H1 (cell line): Measurements from ENCODE around the gene KCNK4. TPM values are rescaled to one million over a fixed set of nuclear protein-coding genes. Genes with fewer than 3 reads are reported as not detected.

Source experiments
- CTCF ChIA-PET: fragments of 300-600 bp; sonication (Branson Sonifier 250); formaldehyde crosslinking; loops from one replicate; lab custom pipeline; 2021; ENCODE audit not compliant: partially characterized antibody; lab: Charles Lee
- POLR2A ChIA-PET: fragments of 300-600 bp; sonication (Branson Sonifier 250); formaldehyde crosslinking; loops from one replicate; lab custom pipeline; 2021; ENCODE audit warnings: inconsistent platforms; ENCODE audit not compliant: partially characterized antibody; lab: Charles Lee
- DNase-seq, 2 experiments: peaks; one replicate each; pipeline versions ENCODE4 v3.0.0 to v3.0.0-alpha.2; 2010 to 2022; ENCODE audit warnings: low spot score in 2 of 2, low read depth in 1 of 2, mixed read lengths in 1 of 2
- FAIRE-seq: peaks from 2 replicates; lab custom pipeline; 2011; peaks lifted over from hg19 to GRCh38; lab: Jason Lieb, UNC
- H2AFZ ChIP-seq: 2 replicates; pipeline ENCODE4 v1.8.1; 2012; ENCODE audit warnings: low read length, inconsistent platforms
- H2AK5ac ChIP-seq: 2 replicates; pipeline ENCODE4 v1.6.1; 2013; ENCODE audit warnings: low read depth, low read length
- H2BK120ac ChIP-seq: replicated peaks from 2 replicates; pipeline ENCODE3; 2013; ENCODE audit warnings: low read depth, low read length, inconsistent platforms
- H2BK12ac ChIP-seq: 2 replicates; pipeline ENCODE4 v1.6.1; 2013; ENCODE audit warnings: low read depth, low read length
- H2BK15ac ChIP-seq: 2 replicates; pipeline ENCODE4 v1.6.1; 2013; ENCODE audit warnings: low read length
- H2BK20ac ChIP-seq: 2 replicates; pipeline ENCODE4 v1.6.1; 2013; ENCODE audit warnings: low read length
- H2BK5ac ChIP-seq: 2 replicates; pipeline ENCODE4 v1.6.1; 2013; ENCODE audit warnings: low read depth, low read length
- H3K14ac ChIP-seq: 2 replicates; pipeline ENCODE4 v1.6.1; 2013; ENCODE audit warnings: inconsistent platforms; ENCODE audit not compliant: insufficient read length
- H3K18ac ChIP-seq: 2 replicates; pipeline ENCODE4 v1.6.1; 2013; ENCODE audit warnings: low read length; ENCODE audit errors: extremely low read depth
- H3K23ac ChIP-seq: 2 replicates; pipeline ENCODE4 v1.6.1; 2013; ENCODE audit warnings: inconsistent platforms; ENCODE audit not compliant: insufficient read length
- H3K23me2 ChIP-seq: 2 replicates; pipeline ENCODE4 v1.6.1; 2013; ENCODE audit warnings: low read depth, low read length
- H3K27ac ChIP-seq: 2 replicates; pipeline ENCODE4 v1.6.1; 2011; ENCODE audit warnings: low read depth, low read length, inconsistent platforms
- H3K27me3 ChIP-seq, 4 experiments: replicated peaks in 1 of 4; 1 replicate in 1 of 4; 2 replicates in 3 of 4; pipeline versions ENCODE4 v1.6.1 to v1.8.1; 2011 to 2013; ENCODE audit warnings: low read length in 3 of 4, mild to moderate bottlenecking in 3 of 4, inconsistent platforms in 2 of 4, mixed read lengths in 2 of 4, moderate library complexity in 1 of 4; ENCODE audit not compliant: control insufficient read depth in 3 of 4, insufficient read depth in 3 of 4; ENCODE audit errors: extremely low read depth in 1 of 4
- H3K36me3 ChIP-seq, 4 experiments: 2 replicates each; pipeline versions ENCODE4 v1.6.1 to v1.8.1; 2011 to 2013; ENCODE audit warnings: mild to moderate bottlenecking in 4 of 4, low read length in 3 of 4, moderate library complexity in 2 of 4, control low read depth in 1 of 4, inconsistent platforms in 1 of 4; ENCODE audit not compliant: insufficient read depth in 4 of 4, control insufficient read depth in 2 of 4
- H3K4ac ChIP-seq: replicated peaks from 2 replicates; pipeline ENCODE3; 2013; ENCODE audit warnings: low read length, low read depth, mixed read lengths, inconsistent platforms; ENCODE audit not compliant: insufficient read length
- H3K4me1 ChIP-seq, 4 experiments: replicated peaks in 1 of 4; 1 replicate in 1 of 4; 2 replicates in 3 of 4; pipeline versions ENCODE4 v1.6.1 to v1.8.1; 2011 to 2013; ENCODE audit warnings: low read length in 3 of 4, inconsistent platforms in 2 of 4, mixed read lengths in 1 of 4; ENCODE audit not compliant: insufficient read depth in 4 of 4, control insufficient read depth in 3 of 4
- H3K4me2 ChIP-seq, 2 experiments: 2 replicates each; pipeline versions ENCODE4 v1.6.1 to v1.8.1; 2011 to 2013; ENCODE audit warnings: low read depth in 2 of 2, low read length in 2 of 2, control low read depth in 1 of 2, inconsistent platforms in 1 of 2, mild to moderate bottlenecking in 1 of 2; ENCODE audit not compliant: insufficient read depth in 1 of 2
- H3K4me3 ChIP-seq, 4 experiments: fragments of 200-600, 300-600 bp in 1 of 4; sonication (generic), shearing (Covaris generic), sonication (Bioruptor Twin) in 1 of 4; 2 replicates each; pipeline versions ENCODE4 v1.5.1 to v1.8.1; 2011 to 2016; ENCODE audit warnings: low read length in 4 of 4, low read depth in 3 of 4, control low read depth in 2 of 4, inconsistent platforms in 2 of 4, mild to moderate bottlenecking in 2 of 4, mixed read lengths in 1 of 4, moderate library complexity in 1 of 4; ENCODE audit not compliant: insufficient read depth in 2 of 4; ENCODE audit errors: extremely low read depth in 1 of 4
- H3K56ac ChIP-seq: replicated peaks from 2 replicates; pipeline ENCODE3; 2013; ENCODE audit warnings: low read depth, mild to moderate bottlenecking, mixed read lengths, low read length, inconsistent platforms; ENCODE audit not compliant: insufficient read length
- H3K79me1 ChIP-seq: 2 replicates; pipeline ENCODE4 v1.6.1; 2013; ENCODE audit warnings: low read depth, low read length, control low read depth
- H3K79me2 ChIP-seq, 2 experiments: 2 replicates each; pipeline versions ENCODE4 v1.6.1 to v1.8.1; 2012 to 2013; ENCODE audit warnings: low read length in 2 of 2, mild to moderate bottlenecking in 2 of 2, inconsistent platforms in 1 of 2; ENCODE audit not compliant: insufficient read depth in 2 of 2, control insufficient read depth in 1 of 2
- H3K9ac ChIP-seq, 4 experiments: replicated peaks in 1 of 4; 1 replicate in 1 of 4; 2 replicates in 3 of 4; pipeline versions ENCODE4 v1.6.1 to v1.8.1; 2011 to 2013; ENCODE audit warnings: low read depth in 3 of 4, low read length in 3 of 4, control low read depth in 2 of 4, mild to moderate bottlenecking in 2 of 4, moderate library complexity in 2 of 4, inconsistent platforms in 1 of 4; ENCODE audit errors: extremely low read depth in 1 of 4
- H3K9me3 ChIP-seq, 2 experiments: 2 replicates each; pipeline versions ENCODE4 v1.6.1 to v1.8.1; 2012 to 2013; ENCODE audit warnings: mild to moderate bottlenecking in 2 of 2, moderate library complexity in 2 of 2, control low read depth in 1 of 2, inconsistent platforms in 1 of 2, low read depth in 1 of 2, low read length in 1 of 2, mixed read lengths in 1 of 2; ENCODE audit not compliant: insufficient read depth in 2 of 2
- H4K20me1 ChIP-seq, 2 experiments: replicated peaks in 1 of 2; 2 replicates each; pipeline versions ENCODE3 to v1.8.1; 2011 to 2013; ENCODE audit warnings: inconsistent platforms in 2 of 2, low read length in 2 of 2, mild to moderate bottlenecking in 1 of 2; ENCODE audit not compliant: insufficient read depth in 2 of 2, control insufficient read depth in 1 of 2
- H4K5ac ChIP-seq: 2 replicates; pipeline ENCODE4 v1.6.1; 2013; ENCODE audit warnings: low read length, low read depth, mixed read lengths, inconsistent platforms; ENCODE audit not compliant: insufficient read length
- H4K8ac ChIP-seq: 2 replicates; pipeline ENCODE4 v1.8.0; 2013; ENCODE audit warnings: mild to moderate bottlenecking, moderate library complexity, low read length, inconsistent platforms; ENCODE audit not compliant: insufficient read depth; ENCODE audit errors: extremely low read depth
- H4K91ac ChIP-seq: replicated peaks from 2 replicates; pipeline ENCODE3; 2013; ENCODE audit warnings: low read length, mixed read lengths, inconsistent platforms; ENCODE audit not compliant: insufficient read length
- CTBP2 ChIP-seq: IDR thresholded peaks from 2 replicates; pipeline ENCODE4 v1.7.0; 2011; ENCODE audit warnings: borderline replicate concordance, mild to moderate bottlenecking, moderate library complexity, mixed read lengths, low read length; ENCODE audit not compliant: insufficient read depth, insufficient read length
- WGBS, 2 experiments: shearing (Covaris generic) in 1 of 2; methylation state at CpG; one replicate each; pipeline versions ENCODE4 v1.1.6 to v1.1.7; 2013 to 2015; ENCODE audit warnings: low lambda C conversion rate in 2 of 2, mixed read lengths in 2 of 2, inconsistent platforms in 1 of 2, low coverage in 1 of 2, missing lambda C conversion rate in 1 of 2; ENCODE audit not compliant: insufficient replicate concordance in 2 of 2, insufficient coverage in 1 of 2, insufficient read length in 1 of 2; ENCODE audit errors: extremely low coverage in 1 of 2, missing lambda C conversion rate in 1 of 2; 5-methylcytosine and 5-hydroxymethylcytosine counted together
- polyA plus RNA-seq, 7 experiments: library from polyadenylated mRNA; depleted of rRNA in 3 of 7; stranded (reverse) in 5 of 7; unstranded in 2 of 7; fragments of >200 nt in 5 of 7; fragments of 200-250 nt in 2 of 7; gene quantifications; 1 replicate in 5 of 7; 2 replicates in 1 of 7; 4 replicates in 1 of 7; pipeline versions ENCODE4 v1.2.1 to v1.2.3, GENCODE V29; 2011 to 2013; ENCODE audit warnings: missing spikeins in 2 of 7, mixed read lengths in 2 of 7
- total RNA-seq: library from RNA; stranded (reverse); fragmentation: NEBNext Ultra II Directional; extraction: Animal tissue kit (Norgen Biotek cat#: 25700); gene quantifications from 2 replicates; pipeline ENCODE4 v1.2.1, GENCODE V29; 2021
- TF ChIP-seq, protein P1 (sequence below): IDR thresholded peaks from 2 replicates; pipeline ENCODE4 v1.6.1; 2011; ENCODE audit warnings: low read depth, mild to moderate bottlenecking, low read length; ENCODE audit not compliant: insufficient read depth

The KCNK4 gene
- total and polyA plus RNA-seq, 2 of the 8 experiments (the other 6 are each of a cell fraction or from before 2014, with no cell fraction given): 0.19 TPM; not detected in 1

DNA sequence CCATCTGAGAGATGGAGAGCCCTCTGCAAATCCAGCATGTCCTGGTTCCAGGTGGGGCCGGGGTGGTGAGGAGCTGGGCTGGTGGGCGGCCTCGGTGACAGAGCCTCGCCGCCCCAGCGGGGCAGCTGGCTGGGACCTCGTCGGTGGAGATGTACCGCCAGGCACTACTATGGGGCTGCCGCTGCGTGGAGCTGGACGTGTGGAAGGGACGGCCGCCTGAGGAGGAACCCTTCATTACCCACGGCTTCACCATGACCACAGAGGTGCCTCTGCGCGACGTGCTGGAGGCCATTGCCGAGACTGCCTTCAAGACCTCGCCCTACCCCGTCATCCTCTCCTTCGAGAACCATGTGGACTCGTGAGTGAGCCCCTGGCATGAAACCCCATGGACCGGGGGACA lies 32.7 kb upstream of the KCNK4 start:
- H4K5ac ChIP-seq: no peak overlapping the region
- H3K4ac ChIP-seq: no peak overlapping the region
- ChIA-PET POLR2A (interaction anchor here (0.8 to 7.1 kb wide), 8 partner anchors 8 to 53 kb away, joined by 3 to 101 read pairs (median 4); partner anchors contain the start of gene PPP1R14B), CTCF (interaction anchor here (1.0 to 5.9 kb wide), 4 partner anchors 7 to 82 kb away, joined by 3 to 62 read pairs (median 8); no protein-coding TSS in a partner anchor)
- H3K18ac ChIP-seq: no peak overlapping the region
- peaks cover 0 to 2% (median 0%) of the 10 kb centered on the region in 4 experiments; a peak in 4 of 7 replicates for H3K4me1 ChIP-seq
- no peak overlapping the region for H2BK12ac ChIP-seq
- H2BK5ac ChIP-seq: no peak overlapping the region
- H3K36me3 ChIP-seq: peaks cover 21 to 79% (median 42%) of the 10 kb centered on the region in 4 experiments
- H2AFZ ChIP-seq: no peak overlapping the region
- H2BK15ac ChIP-seq: no peak overlapping the region
- FAIRE-seq (no peak), DNase-seq (no peak)
- no peak overlapping the region for H2BK20ac ChIP-seq
- H3K23ac ChIP-seq: no peak overlapping the region
- H3K9me3 ChIP-seq: no peaks in the 10 kb centered on the region
- no peak overlapping the region for H3K9ac ChIP-seq
- no peaks in the 10 kb centered on the region for H3K27me3 ChIP-seq
- no peak overlapping the region for H3K27ac ChIP-seq
- H3K14ac ChIP-seq: no peak overlapping the region
- H3K4me2 ChIP-seq: no peak overlapping the region
- WGBS, 2 experiments: 85% methylated on average over 17 of the region's 24 CpGs; no CpG with 5 or more reads in 1 of the 2 experiments
- no peak overlapping the region for H3K4me3 ChIP-seq
- no peak overlapping the region for H2AK5ac ChIP-seq
- H4K8ac ChIP-seq: no peak overlapping the region
- no peak overlapping the region for H3K56ac ChIP-seq
- peaks cover 4 to 25% of the 10 kb centered on the region in 2 experiments for H4K20me1 ChIP-seq
- H3K79me2 ChIP-seq: peaks cover 0 to 7% of the 10 kb centered on the region in 2 experiments; a peak in 1 of 4 replicates
- H3K79me1 ChIP-seq: peaks cover 1% of the 10 kb centered on the region; the same call in 1 of the 2 replicates
- no peaks in the 10 kb centered on the region for H3K23me2 ChIP-seq
- H4K91ac ChIP-seq: no peak overlapping the region
- H2BK120ac ChIP-seq: no peak overlapping the region
- no peak for TF ChIP-seq CTBP2
- TF ChIP-seq, protein P1, sequence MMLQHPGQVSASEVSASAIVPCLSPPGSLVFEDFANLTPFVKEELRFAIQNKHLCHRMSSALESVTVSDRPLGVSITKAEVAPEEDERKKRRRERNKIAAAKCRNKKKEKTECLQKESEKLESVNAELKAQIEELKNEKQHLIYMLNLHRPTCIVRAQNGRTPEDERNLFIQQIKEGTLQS: no peak
